ENCODE measurements around the gene SLC7A9.

The SLC7A9 gene

DNA sequence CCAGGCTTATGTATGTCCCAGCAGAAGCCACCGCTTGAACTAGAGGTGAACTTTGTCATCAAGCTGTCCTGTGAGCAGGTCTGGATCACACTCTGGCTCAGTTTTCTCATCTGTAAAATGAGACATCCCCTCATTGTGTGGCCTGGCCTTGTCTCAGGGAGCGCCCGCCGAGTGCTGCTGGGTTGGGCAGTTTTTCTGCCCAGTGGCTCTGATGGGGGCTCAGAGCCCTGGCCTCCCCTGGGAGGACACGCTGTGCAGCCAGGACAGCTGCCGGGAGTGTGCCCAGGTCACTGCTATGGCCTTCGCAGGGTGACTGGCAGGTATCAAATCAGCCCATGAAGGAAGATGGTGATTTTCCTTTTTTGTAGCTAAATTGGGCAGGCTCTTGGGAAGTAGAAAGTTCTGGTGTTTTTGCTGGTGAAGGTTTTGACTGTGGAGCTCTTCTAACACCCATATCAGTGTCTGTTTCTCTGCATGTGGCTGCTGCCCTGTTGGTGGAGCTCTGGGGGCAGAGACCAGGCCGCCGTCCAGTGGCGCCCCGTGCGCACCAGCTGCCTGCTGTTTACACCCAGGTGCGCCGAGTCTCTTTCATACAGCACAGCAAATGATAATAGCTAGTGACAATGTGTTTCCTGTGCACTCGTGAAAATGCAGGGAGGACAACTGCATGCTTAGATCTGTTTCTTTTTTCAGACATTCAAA is 40.8 kb downstream of the SLC7A9 start:
- DNase-seq (ENCODE audit: low spot score) = no peak

DNA sequence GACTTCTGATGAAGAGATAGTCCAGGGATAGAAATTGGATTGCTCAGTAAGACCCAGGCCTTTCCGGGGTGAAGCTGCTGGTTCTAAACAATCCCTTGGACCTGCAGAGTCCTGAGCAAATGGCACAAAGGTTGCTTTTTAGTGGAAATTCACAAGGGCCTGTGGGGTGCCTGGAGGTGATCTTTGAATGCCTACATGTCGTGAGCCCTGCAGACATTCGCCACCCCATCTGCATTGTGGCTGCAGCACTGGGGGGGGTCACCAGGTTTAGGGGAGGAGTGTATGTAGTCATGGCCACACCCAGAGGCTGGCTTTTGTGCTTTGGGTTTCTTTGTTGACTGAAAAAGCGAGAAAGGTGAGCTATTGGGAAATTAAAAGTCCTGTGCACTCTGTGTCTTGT is 41.4 kb downstream of the SLC7A9 start:
- no peak for DNase-seq (ENCODE audit: low spot score)

DNA sequence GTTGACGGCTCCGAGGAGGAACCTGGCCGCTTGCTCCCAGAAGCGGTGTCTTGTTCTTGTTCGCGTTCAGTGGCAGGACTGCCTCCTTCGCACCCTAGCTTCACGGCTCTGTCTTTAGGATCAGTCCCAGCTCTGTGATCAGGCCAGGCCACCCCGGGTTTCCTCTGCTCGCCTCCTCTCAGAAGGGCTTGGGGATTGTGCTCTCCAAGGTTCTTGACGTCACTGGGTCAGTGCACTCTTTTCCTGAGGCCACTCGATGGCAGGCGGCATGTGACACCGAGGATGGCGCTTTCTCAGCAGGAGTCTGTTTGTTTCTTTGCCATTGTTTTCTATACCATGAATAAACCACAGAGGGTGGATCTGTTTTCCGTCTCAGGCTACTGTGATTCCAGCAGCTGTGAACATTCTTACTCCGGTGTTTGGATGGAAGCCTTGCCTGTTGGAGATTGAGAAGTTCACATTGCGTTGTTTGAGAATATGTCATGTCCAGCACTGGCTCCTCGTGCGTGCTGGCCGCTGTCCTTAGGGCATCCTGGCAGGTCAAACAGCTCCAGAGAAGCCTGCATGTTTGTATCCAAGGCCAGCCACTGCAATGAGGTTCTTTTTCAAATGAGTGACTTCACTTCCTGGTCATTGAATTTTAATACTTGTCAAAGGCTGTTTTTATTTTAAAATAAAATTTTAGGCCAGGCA is 44.5 kb downstream of the SLC7A9 start:
- DNase-seq (ENCODE audit: low spot score) = no peak

DNA sequence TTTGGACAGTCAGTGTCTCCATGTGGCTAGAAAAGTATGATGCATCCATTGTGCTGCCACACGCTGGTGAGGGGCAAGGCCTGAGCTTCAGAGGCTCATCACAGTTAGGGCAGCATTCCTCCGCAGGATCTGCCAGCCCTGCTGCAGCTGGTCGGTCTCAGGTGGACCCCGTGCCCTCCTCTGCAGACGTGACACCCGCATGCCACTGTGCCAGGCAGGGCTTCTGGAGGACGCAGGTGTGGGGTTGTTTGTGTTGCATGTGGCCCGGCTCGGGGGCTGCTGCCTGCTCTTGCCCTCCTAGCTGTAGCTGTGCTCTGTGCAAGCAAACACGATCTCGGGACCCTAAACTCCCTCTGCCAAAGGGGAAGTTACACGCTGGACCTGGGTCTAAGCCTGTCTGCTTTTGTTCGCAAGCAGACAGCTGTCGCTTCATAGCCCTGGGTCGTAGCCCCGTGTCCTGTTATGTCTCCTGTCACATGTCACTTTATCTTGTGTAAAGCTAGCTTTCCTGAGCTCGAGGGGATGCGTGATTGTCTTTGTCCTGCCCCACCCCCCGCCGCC is 45.3 kb downstream of the SLC7A9 start:
- DNase-seq (ENCODE audit: low spot score) = peak; percentile 24

DNA sequence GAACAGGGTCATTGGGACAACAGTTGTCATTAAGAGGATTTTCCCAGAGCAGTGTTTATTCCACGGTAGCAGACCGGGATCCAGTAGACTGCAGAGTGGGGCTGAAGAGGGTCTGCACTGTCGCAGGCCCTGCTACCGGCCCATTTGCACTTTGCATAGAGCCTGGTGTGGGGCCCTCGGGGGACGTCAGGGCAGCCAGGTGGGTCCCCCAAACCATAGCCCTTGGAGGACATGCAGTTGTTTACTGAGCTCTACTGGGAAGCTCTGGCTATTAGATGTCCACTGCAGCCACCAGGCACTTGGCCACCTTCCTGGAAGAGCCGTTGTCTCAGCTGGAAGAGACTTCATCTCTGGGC is 45.8 kb downstream of the SLC7A9 start:
- no peak for DNase-seq (ENCODE audit: low spot score)

DNA sequence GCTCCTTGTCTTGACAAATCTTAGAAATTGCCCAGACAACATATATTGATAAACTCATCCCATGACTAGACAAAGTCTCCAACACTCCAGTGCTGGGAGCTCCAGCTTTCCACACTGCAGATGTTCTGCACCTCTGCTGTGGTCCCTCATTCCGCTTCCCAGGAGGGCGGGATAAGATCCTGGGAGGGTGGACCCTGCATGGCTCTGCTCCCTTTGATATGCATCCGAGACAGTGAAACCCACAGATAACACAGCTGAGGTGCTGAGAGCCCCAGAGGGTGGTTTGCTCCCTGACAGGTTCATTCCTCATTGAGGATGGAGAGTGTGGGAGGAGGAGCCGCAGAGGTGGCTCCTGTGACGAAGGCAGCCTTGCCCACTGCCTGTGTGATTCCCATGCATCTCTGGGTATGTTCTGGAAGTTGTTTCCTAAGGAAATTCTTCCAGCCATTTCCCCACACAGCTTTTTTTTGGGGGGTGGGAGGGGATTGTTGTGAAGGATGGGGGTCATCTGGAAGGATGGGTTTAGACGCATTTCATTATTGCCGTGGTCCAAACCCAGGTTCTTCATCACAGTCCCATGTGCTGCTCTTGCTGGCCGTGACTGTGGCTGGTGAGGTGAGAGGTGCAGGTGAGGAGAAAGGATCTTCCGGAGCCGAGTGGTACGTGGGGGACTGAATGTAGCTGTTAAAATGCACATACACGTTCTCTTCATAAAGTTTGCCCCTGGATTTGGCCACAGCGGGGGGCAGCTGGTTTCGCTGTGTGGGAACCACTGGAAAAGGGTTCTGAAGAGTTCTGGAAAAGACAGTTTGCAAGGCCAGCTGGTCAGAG is 46.4 kb downstream of the SLC7A9 start:
- DNase-seq (ENCODE audit: low spot score) = no peak

DNA sequence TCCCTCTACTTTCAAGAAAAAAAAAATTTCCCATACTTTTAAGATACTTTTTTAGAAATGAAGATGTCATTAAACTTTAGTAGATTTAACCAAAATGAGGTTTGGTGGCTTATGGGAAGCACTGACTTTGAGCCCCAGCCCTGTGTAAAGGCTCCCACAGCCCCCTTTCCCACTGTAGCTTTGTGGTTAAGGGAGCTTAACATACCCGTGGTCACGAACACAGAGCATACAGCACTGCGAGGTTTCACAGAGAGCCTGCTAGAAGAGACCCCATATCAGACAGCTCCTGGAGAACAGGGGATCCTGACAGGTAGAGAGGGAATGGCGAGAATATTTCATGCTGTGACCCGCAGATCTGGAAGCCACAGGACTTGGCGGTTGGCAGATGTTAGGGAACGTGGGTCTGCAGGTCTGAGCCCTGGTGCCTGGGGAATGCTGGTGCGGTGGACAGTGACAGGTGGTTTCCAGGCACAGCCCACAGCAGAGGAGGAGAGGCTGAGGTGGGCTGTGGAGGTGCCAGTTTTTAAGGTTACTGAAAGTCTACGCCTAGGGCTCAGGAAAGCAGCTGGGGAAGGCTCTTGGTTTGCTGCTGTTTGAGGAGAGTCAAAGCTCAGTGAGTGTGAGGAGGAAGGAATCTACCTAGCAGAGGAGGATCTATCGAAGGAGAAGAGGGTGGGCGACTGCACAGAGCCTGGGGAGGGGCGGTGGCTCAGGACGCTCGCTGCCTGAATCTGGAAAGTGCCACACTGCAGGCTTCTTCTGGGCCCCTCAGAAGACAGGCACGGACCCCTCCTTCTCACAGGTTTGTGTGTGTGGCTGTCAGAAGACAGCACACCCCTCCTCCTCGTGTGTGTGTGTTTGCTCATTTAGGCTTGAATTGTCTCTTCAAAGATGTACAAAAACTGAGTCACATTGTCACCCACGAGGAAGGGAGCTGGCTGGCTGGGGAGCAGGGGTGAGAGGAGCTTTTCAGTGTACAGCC is 49.9 kb downstream of the SLC7A9 start:
- no peak for DNase-seq (ENCODE audit: low spot score)

DNA sequence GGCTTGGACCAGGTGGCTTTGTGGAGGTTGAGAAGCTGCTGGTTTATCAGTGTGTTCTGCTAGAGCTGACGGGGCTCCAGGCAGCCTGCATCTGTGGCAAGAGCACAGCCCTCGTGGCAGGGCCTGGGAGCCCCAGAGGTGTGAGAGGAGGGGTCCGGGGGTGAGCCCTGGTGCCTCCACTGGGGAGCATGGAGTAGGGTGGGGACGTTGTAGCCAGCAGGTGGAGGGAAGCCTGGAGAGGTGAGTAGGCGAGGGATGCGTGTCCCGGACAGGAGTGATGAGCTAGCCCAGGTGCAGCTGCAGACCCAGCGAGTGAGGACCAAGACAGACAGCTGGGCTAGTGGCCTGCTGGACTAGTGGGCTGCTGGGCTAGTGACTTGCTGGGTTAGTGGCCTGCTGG is 51.0 kb downstream of the SLC7A9 start:
- DNase-seq (ENCODE audit: low spot score) = peak; percentile 18

DNA sequence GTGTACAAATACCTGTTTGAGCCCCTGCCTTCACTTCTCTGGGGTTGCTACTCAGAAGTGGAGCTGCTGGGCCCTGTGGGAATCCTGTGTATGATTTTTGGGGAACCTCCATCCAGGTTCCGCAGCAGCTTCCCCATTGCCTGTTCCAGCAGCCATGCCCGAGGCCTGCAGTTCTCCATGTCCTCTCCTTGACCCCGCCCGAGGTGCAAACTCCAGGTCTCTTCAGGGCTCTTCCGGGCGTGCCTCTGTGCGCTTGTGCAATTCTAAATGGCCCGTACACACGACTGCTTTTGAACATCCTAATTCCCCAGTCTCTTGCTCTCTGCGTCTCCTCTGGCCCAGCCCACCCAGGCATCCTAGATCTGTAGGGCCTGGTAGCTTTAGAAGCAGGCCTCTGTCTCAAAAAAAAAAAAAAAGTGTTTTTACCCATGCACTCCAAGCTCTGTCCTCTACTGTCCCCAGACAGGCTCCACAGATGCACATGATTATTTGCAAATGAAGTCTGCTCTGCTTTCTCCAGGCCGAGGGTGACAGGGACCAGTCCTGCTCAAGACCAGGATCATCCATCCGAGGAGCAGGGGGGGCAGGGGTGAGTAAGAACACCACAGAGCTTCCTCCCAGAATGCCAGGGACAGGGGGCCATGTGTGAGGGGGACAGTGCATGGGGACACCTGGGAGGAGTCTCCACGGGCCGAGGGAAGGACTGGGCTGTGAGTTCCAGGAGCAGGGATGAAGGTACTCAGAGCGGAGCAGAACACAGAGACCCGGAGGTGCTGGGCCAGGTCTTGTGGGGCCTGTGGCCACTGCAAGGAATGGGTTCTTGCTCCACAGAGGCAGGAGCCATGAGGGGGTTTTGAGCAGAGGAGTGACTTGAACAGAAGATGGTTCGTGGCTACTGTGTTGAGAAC is 51.7 kb downstream of the SLC7A9 start:
- peak; percentile 92 for DNase-seq (ENCODE audit: low spot score)

DNA sequence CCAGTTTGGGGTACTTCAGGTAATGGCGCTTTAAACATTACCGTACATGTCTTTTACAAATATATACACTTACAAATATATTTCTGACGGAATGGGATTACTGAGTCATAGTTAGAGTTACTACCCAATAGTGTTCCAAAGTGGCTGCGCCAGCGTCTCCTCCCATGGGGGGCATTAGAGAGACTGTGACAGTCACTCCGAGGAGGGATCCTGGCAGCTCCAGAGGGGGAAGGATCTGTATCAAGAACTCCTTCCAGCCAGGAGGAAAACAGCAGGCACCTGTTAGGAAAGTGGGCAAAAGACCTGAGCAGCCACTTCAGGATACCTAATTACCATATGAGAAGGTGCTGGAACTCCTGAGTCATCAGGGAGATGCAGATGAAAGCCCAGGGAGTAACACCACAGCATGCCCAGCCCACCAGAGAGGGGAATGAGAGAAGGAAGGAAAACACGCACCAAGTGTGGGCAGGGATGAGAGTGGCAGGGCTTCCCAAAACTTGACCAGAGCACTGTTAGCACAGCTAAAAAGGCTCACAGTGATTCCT is 52.9 kb downstream of the SLC7A9 start:
- DNase-seq (ENCODE audit: low spot score) = no peak

DNA sequence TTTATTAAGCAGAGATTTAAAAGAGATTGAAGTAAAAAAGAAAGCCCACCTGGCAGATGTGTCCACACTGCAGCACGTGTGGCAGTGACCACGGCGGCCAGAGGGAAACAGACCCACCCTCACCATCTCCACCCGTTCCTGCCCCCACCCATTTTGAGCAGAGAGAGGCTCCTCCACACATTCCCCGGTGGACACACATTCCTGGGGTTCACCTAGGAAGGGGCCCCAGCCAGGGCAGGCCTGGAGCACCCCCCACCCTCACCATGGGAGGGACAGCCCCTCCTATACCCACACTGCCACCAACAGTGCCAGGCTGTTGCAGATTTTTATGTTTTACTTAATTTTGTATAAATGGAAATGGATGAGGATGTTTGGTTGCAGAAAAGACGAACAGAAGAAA is 54.9 kb downstream of the SLC7A9 start:
- DNase-seq (ENCODE audit: low spot score) = no peak

DNA sequence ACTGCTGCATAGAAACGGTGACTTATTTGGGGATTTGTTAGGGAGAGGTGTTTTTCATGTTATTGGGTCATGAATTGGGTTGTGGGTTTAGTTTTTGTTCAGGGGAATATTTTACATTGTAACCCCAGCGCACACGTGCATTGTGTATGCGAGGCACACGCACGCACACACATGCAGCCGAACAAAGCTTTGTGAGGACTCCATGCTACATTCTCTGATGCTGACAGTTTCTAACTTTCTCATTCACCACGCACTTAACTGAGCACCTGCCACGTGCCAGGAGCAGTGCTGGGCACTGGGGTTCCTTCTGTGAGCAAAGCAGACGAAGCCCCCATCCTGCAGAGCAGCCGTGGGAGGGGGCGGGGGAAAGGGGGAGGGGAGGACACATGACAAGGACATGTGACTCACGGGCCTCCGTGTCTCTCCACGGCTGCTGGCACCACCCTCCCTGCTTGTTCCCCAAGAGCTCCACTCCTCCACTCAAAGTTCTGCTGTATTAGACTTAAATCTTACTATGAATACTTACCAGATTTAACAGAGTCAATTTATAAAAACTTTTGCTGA is 55.6 kb downstream of the SLC7A9 start:
- no peak for DNase-seq (ENCODE audit: low spot score)

DNA sequence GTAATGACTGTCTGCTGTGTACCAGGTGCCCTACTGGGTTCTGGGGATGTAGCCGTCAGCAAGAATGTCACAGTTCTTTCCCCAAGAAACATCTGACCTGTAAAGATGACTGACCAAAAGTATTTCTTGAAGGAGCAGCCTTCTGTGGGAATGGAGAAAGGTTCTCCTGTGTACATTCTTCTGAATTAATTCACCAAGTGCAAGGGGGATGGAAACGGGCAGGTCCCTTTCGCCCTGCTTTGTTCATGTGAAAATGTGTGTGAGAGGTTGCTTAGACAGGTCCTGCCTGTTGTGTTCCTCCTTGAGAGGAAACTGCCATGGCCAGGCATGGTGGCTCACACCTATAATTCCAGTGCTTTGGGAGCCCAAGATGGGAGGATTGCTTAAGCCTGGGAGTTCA is 57.0 kb downstream of the SLC7A9 start:
- no peak for DNase-seq (ENCODE audit: low spot score)

DNA sequence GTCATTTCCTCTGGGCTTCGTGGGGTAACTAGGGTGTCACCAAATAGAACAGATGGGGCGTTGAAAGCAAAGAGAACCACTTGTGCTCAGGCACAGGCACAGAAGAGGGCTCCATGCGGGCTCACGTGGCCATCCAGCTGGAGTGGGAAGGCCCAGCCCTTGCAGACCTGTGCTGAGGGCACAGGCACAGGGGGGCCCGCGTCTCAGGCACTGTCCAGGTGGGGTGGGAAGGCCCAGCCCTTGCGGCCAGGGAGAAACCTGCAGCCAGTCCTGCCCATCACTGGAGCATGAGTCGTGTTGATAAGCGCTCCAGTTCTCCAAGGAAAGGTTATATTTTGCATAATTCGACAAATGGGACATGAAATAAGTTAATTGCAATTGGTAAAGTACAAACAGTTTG is 57.5 kb downstream of the SLC7A9 start:
- DNase-seq (ENCODE audit: low spot score) = no peak

DNA sequence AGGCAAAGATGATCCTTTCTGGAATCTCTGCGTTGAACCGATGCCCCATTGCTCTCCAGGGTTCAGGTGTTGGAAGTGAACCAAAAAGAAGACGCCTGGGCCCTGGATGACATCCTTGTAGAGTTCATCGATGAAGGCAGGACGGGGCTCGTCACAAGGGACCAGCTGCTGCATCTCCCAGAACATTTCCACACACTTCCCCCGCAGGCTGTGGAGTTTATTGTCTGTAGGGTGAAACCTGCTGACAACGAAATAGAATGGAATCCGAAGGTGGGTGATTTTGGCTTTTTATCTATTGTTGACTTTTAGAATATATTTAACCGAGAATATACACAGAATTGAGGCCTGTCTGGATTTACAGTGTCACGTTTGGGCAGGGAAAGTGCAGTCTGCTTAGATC is 58.4 kb downstream of the SLC7A9 start:
- no peak for DNase-seq (ENCODE audit: low spot score)

DNA sequence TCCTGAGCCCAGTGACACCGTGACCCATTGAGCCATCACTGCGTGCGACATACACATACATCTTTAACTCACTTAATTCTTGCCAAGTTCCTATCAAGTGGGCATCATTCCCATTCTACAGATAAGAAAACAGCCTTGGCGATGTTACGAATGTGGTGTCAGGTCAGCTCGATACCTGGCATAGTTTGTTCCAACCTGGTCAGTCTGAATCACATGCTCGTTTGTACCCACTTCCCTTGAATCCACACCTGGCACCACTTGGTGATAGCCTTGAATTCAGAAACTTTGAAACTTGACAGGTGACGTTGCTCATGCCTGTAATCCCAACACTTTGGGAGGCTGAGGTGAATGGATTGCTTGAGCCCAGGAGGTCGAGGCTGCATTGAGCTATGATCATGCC is 59.1 kb downstream of the SLC7A9 start:
- no peak for DNase-seq (ENCODE audit: low spot score)

DNA sequence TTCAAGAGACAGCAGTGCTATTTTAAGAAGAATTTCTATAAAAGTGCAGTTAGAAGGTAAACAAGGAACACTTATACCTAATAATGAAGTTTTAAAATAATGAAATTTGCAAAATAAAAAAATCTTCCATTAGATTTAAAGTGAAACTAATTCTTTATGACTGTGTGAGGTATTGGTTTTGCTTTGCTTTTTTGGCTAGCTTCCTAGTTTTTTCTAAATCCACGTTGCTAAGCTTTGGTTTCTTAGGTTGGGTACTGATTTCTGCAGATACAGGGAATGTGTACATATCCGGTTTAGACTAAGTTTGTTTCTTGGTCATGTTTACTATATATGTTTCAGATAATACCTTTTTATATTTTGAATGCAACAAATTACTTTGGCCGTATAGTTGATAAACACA is 59.8 kb downstream of the SLC7A9 start:
- no peak for DNase-seq (ENCODE audit: low spot score)

DNA sequence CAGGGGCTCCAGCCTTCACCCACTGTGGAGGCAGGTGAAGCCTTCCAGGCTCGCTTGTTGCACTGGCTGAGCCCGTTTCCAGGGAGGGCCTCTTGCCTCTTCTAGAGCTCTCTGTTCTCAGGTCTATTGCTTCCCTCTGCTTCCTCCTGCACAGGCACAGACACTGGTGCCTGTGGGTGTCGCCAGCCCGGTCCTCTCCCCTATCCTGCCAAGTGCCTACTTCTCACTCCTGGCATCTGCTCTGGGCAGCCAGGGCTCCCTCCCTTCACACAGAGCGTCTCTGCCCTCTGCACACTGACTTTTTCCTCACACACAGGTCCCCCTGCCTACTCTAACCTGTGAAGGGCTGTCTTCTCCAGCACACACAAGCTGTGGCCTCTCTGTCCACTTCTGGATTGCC is 60.3 kb downstream of the SLC7A9 start:
- no peak for DNase-seq (ENCODE audit: low spot score)

DNA sequence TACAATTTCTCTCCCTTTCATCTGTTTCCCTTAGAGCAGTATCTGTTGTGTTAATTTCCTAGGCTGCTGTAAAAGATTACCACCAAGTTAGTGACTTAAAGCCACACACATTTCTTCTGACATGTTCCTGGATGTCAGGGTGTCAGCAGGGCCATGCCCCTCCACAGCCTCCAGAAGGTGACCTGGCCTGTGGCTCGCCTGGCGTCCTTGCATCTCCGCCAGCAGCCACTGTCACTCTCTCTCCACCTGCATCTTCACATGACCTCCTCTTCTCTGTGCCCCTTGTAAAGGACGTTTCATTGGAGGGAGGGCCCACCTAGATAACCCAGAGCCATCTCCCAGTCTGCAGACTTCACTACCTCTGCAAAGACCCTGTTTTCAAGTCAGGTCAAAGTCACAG is 61.3 kb downstream of the SLC7A9 start:
- DNase-seq (ENCODE audit: low spot score) = no peak

DNA sequence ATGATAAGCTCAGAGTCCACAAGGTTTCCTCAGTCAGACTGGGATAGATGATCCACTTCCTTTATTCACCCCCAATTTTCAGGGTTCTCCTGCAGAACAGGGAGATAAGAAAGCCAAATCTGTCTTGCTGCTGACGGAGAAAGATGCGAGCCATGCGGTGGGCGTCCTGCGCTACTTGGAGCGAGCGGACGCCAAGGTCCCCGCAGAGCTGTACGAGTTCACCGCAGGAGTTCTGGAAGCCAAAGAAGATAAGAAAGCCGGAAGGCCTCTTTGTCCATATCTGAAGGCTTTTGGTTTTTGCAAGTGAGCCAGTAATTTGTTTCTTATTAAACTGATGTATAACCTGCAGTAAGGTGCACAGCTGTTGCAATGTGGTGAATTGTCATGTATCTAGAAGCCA is 66.7 kb downstream of the SLC7A9 start:
- no peak for DNase-seq (ENCODE audit: low spot score)
